GM12878 (cell line): ENCODE measurements around the gene IQCH. TPM values are rescaled to one million over a fixed set of nuclear protein-coding genes. Genes with fewer than 3 reads are reported as not detected.

Experiments used
- BCL11A ChIP-seq: IDR thresholded peaks from 2 replicates; pipeline ENCODE4 v1.6.1; 2011; ENCODE audit warnings: low read depth, low read length
- CEBPB ChIP-seq, 2 experiments: fragments of 150-350 bp in 1 of 2; IDR thresholded peaks; 2 replicates each; pipeline ENCODE4 v1.6.1; 2012 to 2014; ENCODE audit warnings: low read depth in 2 of 2, low read length in 2 of 2, borderline replicate concordance in 1 of 2, inconsistent platforms in 1 of 2
- DPF2 ChIP-seq: fragments of 450-650 bp; IDR thresholded peaks from 2 replicates; pipeline ENCODE4 v1.6.1; 2017; ENCODE audit warnings: mild to moderate bottlenecking
- EGR1 ChIP-seq, 2 experiments: IDR thresholded peaks; 1 replicate in 1 of 2; 2 replicates in 1 of 2; pipeline ENCODE4 v1.6.1; 2011 to 2012; ENCODE audit warnings: low read depth in 2 of 2, low read length in 2 of 2, borderline replicate concordance in 1 of 2, mild to moderate bottlenecking in 1 of 2, moderate library complexity in 1 of 2
- FOXM1 ChIP-seq: IDR thresholded peaks from 2 replicates; pipeline ENCODE4 v1.6.1; 2012; ENCODE audit warnings: low read depth, mild to moderate bottlenecking, inconsistent platforms, low read length, moderate library complexity
- GABPA ChIP-seq: IDR thresholded peaks from 2 replicates; pipeline ENCODE4 v1.6.1; 2014; ENCODE audit warnings: antibody characterized with exemption, low read depth, mild to moderate bottlenecking, inconsistent platforms
- HDAC2 ChIP-seq: fragments of 200-600 bp; sonication (generic); IDR thresholded peaks from 2 replicates; pipeline ENCODE4 v1.6.1; 2017
- IRF4 ChIP-seq: IDR thresholded peaks from 2 replicates; pipeline ENCODE4 v1.6.1; 2011; ENCODE audit warnings: low read depth, low read length
- LARP7 ChIP-seq: fragments of 450-650 bp; IDR thresholded peaks from 2 replicates; pipeline ENCODE4 v1.6.1; 2017; ENCODE audit warnings: mild to moderate bottlenecking
- MXI1 ChIP-seq: fragments of 150-350 bp; IDR thresholded peaks from 2 replicates; pipeline ENCODE4 v1.6.1; 2011; ENCODE audit warnings: low read depth, mild to moderate bottlenecking, inconsistent platforms, low read length, improper control_type of control experiment
- NRF1 ChIP-seq: conservative IDR thresholded peaks from 2 replicates; pipeline ENCODE4 v1.6.1; 2011; ENCODE audit warnings: mild to moderate bottlenecking, low read depth, low read length, improper control_type of control experiment
- POLR2A ChIP-seq: IDR thresholded peaks from 2 replicates; pipeline ENCODE4 v1.6.1; 2011; ENCODE audit warnings: low read depth, mild to moderate bottlenecking, low read length
- POU2F2 ChIP-seq: IDR thresholded peaks from 3 replicates; pipeline ENCODE4 v1.6.1; 2011; ENCODE audit warnings: low read depth, mild to moderate bottlenecking, low read length, borderline replicate concordance
- SREBF1 ChIP-seq: IDR thresholded peaks from 2 replicates; pipeline ENCODE4 v1.6.1; 2012; ENCODE audit warnings: mild to moderate bottlenecking, low read length
- SRF ChIP-seq, 2 experiments: IDR thresholded peaks; 2 replicates each; pipeline ENCODE4 v1.6.1; 2011; ENCODE audit warnings: low read depth in 2 of 2, low read length in 2 of 2, mild to moderate bottlenecking in 1 of 2, moderate library complexity in 1 of 2
- ZBED1 ChIP-seq: IDR thresholded peaks from 2 replicates; pipeline ENCODE4 v1.6.1; 2016; ENCODE audit warnings: borderline replicate concordance
- polyA plus RNA-seq, 11 experiments: library from polyadenylated mRNA; depleted of rRNA in 4 of 11; unstranded in 6 of 11; stranded (reverse) in 5 of 11; fragments of >200 nt; fragmentation: Nextera tagmentation in 4 of 11; fragmentation: Illumina TruSeq in 1 of 11; extraction: Ambion mirVana in 4 of 11; extraction: Trizol in 1 of 11; gene quantifications; 1 replicate in 1 of 11; 2 replicates in 10 of 11; pipeline versions ENCODE4 v1.2.1 to v1.2.3, GENCODE V29; 2011 to 2016; ENCODE audit warnings: inconsistent platforms in 2 of 11, missing spikeins in 2 of 11, low read depth in 1 of 11
- total RNA-seq, 4 experiments: library from RNA; depleted of rRNA in 3 of 4; stranded (reverse); fragments of >200 nt in 3 of 4; fragmentation: Illumina TruSeq in 1 of 4; extraction: Trizol in 1 of 4; gene quantifications; 2 replicates each; pipeline versions ENCODE4 v1.2.1 to v1.2.3, GENCODE V29; 2013 to 2021
- TF ChIP-seq, protein P1 (sequence below): fragments of 450-650 bp; IDR thresholded peaks from 2 replicates; pipeline ENCODE4 v1.6.1; 2017; ENCODE audit warnings: mild to moderate bottlenecking, low read depth, inconsistent platforms; ENCODE audit not compliant: poor library complexity, severe bottlenecking
- TF ChIP-seq, protein P2 (sequence below): IDR thresholded peaks from 2 replicates; pipeline ENCODE4 v1.6.1; 2012; ENCODE audit warnings: low read depth, low read length, improper control_type of control experiment
- TF ChIP-seq, protein P3 (sequence below): fragments of 450-650 bp; IDR thresholded peaks from 2 replicates; pipeline ENCODE4 v1.6.1; 2018; ENCODE audit warnings: borderline replicate concordance, mild to moderate bottlenecking; ENCODE audit not compliant: partially characterized antibody
- TF ChIP-seq, protein P4 (sequence below): fragments of 450-650 bp; formaldehyde crosslinking; IDR thresholded peaks from 2 replicates; pipeline ENCODE4 v1.4.0; 2020; ENCODE audit warnings: mild to moderate bottlenecking, moderate library complexity
- TF ChIP-seq, protein P5 (sequence below): IDR thresholded peaks from 2 replicates; pipeline ENCODE4 v1.6.1; 2012; ENCODE audit warnings: low read depth, low read length, improper control_type of control experiment

Gene IQCH
- total and polyA plus RNA-seq, 10 of the 15 experiments (the other 5 are each of a cell fraction or from before 2014, with no cell fraction given), result 0.29 to 1.3 (median 0.99) TPM

DNA sequence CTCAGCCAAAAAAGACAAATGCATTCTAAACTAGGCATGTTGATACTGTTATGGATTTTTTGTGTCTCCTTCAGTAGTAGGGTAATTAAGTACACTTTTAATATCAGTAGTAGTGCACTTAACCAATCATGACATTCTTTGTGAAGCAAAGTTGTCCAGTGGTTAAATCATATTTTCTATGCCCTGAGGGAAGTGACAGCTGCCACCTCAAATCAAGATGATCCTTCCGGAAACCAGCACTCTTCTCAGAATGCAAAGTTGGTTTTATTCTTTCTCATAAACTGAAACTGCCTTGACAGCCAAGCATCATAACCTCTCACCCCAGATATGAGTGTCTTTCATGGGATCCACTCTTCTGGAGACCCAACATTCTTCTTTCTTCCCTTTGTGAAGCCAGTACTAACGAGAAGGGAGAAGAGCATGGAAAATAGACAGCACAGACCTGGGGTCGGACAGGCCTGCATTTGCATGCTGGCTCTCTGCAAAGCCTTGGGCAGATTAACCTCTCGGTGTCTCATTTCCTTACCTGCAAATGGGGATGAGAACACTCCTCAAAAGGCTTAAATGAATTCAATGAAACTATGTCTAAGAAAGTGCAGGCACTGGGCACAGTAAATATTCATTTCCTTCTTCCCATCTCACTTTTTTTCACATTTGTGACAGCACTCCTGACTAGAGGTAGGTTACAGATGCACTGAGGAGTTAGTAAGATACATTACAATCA, 13.3 kb upstream of the IQCH start (continued):
- TF ChIP-seq, protein P1, sequence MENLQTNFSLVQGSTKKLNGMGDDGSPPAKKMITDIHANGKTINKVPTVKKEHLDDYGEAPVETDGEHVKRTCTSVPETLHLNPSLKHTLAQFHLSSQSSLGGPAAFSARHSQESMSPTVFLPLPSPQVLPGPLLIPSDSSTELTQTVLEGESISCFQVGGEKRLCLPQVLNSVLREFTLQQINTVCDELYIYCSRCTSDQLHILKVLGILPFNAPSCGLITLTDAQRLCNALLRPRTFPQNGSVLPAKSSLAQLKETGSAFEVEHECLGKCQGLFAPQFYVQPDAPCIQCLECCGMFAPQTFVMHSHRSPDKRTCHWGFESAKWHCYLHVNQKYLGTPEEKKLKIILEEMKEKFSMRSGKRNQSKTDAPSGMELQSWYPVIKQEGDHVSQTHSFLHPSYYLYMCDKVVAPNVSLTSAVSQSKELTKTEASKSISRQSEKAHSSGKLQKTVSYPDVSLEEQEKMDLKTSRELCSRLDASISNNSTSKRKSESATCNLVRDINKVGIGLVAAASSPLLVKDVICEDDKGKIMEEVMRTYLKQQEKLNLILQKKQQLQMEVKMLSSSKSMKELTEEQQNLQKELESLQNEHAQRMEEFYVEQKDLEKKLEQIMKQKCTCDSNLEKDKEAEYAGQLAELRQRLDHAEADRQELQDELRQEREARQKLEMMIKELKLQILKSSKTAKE, result no peak
- TF ChIP-seq FOXM1 (peak; percentile 90; the same call in 1 of the 2 replicates), DPF2 (peak; percentile 58; the same call in 1 of the 2 replicates), NRF1 (no peak), SREBF1 (no peak), CEBPB (IDR thresholded peaks at IDR 0.05; ENCODE audit: borderline replicate concordance in 1 of 2, low read depth in 2 of 2, low read length in 2 of 2) (0 out of 4 replicates have a peak, but pooled peaks of 1 of the 2 experiments have one; percentile 63), IRF4 (peak; percentile 93), LARP7 (no peak), BCL11A (peak; percentile 79; the same call in 1 of the 2 replicates), MXI1 (no peak), HDAC2 (no peak), ZBED1 (peak; percentile 78), SRF (IDR thresholded peaks at IDR 0.05; ENCODE audit: low read depth in 2 of 2, low read length in 2 of 2) (0 out of 4 replicates have a peak, but pooled peaks of 1 of the 2 experiments have one; percentile 43), GABPA (peak; percentile 56; the same call in 1 of the 2 replicates), POU2F2 (peak; percentile 88), EGR1 (IDR thresholded peaks at IDR 0.05; ENCODE audit: borderline replicate concordance in 1 of 2, low read depth in 2 of 2, low read length in 2 of 2) (0 out of 3 replicates have a peak, but pooled peaks of 1 of the 2 experiments have one; percentile 45), POLR2A (no peak)
- TF ChIP-seq, protein P2, sequence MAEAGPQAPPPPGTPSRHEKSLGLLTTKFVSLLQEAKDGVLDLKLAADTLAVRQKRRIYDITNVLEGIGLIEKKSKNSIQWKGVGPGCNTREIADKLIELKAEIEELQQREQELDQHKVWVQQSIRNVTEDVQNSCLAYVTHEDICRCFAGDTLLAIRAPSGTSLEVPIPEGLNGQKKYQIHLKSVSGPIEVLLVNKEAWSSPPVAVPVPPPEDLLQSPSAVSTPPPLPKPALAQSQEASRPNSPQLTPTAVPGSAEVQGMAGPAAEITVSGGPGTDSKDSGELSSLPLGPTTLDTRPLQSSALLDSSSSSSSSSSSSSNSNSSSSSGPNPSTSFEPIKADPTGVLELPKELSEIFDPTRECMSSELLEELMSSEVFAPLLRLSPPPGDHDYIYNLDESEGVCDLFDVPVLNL, result no peak
- TF ChIP-seq, protein P3, sequence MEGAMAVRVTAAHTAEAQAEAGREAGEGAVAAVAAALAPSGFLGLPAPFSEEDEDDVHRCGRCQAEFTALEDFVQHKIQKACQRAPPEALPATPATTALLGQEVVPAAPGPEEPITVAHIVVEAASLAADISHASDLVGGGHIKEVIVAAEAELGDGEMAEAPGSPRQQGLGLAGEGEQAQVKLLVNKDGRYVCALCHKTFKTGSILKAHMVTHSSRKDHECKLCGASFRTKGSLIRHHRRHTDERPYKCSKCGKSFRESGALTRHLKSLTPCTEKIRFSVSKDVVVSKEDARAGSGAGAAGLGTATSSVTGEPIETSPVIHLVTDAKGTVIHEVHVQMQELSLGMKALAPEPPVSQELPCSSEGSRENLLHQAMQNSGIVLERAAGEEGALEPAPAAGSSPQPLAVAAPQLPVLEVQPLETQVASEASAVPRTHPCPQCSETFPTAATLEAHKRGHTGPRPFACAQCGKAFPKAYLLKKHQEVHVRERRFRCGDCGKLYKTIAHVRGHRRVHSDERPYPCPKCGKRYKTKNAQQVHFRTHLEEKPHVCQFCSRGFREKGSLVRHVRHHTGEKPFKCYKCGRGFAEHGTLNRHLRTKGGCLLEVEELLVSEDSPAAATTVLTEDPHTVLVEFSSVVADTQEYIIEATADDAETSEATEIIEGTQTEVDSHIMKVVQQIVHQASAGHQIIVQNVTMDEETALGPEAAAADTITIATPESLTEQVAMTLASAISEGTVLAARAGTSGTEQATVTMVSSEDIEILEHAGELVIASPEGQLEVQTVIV, result no peak
- TF ChIP-seq, protein P4, sequence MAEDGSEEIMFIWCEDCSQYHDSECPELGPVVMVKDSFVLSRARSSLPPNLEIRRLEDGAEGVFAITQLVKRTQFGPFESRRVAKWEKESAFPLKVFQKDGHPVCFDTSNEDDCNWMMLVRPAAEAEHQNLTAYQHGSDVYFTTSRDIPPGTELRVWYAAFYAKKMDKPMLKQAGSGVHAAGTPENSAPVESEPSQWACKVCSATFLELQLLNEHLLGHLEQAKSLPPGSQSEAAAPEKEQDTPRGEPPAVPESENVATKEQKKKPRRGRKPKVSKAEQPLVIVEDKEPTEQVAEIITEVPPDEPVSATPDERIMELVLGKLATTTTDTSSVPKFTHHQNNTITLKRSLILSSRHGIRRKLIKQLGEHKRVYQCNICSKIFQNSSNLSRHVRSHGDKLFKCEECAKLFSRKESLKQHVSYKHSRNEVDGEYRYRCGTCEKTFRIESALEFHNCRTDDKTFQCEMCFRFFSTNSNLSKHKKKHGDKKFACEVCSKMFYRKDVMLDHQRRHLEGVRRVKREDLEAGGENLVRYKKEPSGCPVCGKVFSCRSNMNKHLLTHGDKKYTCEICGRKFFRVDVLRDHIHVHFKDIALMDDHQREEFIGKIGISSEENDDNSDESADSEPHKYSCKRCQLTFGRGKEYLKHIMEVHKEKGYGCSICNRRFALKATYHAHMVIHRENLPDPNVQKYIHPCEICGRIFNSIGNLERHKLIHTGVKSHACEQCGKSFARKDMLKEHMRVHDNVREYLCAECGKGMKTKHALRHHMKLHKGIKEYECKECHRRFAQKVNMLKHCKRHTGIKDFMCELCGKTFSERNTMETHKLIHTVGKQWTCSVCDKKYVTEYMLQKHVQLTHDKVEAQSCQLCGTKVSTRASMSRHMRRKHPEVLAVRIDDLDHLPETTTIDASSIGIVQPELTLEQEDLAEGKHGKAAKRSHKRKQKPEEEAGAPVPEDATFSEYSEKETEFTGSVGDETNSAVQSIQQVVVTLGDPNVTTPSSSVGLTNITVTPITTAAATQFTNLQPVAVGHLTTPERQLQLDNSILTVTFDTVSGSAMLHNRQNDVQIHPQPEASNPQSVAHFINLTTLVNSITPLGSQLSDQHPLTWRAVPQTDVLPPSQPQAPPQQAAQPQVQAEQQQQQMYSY (CRISPR knock-in tag), result no peak
- TF ChIP-seq, protein P5, sequence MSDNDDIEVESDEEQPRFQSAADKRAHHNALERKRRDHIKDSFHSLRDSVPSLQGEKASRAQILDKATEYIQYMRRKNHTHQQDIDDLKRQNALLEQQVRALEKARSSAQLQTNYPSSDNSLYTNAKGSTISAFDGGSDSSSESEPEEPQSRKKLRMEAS, result no peak
